ENCODE data around the gene MSMO1.

MSMO1 gene

GRCh38 chr4:165293927-165294649 lies 33.4 kb upstream of the MSMO1 start:
- Histone ChIP-seq H3K27ac (no peak overlapping the region), H3K9me3 (ENCODE audit: low read depth, low read length) (no peaks in the 10 kb centered on the region), H3K9ac (ENCODE audit: insufficient read length) (no peak overlapping the region), H3K4me3 (no peak overlapping the region), H3K36me3 (ENCODE audit: insufficient read depth, low read length) (no peaks in the 10 kb centered on the region; the same call in 1 of the 2 replicates)
- DNase-seq (ENCODE audit: low read depth, low spot score) = no peak
- TF ChIP-seq FOXP2 (optimal IDR thresholded peaks at IDR 0.05; ENCODE audit: control extremely low read depth, extremely low read length, insufficient read depth) = no peak
- TF ChIP-seq POLR2AphosphoS5 (IDR thresholded peaks at IDR 0.05; ENCODE audit: borderline replicate concordance, low read depth, low read length) = no peak
- no peak for TF ChIP-seq EZH2 (IDR thresholded peaks at IDR 0.05)

DNA sequence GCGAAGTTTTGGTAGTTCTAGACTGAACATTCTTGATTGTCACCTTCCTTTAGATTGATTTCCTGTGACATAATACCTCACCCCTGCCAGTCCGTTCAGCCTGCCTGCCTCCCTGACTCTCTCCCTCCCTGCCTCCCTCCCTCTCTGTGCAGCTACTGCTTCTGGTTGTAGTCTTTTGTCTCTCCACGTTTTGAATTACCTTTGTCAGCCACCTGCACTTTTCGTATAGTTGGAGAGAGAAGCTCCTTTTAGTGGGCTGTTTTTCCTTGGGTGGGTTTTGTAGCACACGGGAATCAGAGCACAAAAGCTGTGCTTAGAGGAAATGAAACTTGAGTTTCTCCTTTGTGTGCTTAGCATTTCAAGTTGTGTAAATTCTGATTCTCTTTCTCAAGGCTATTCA lies 32.6 kb upstream of the MSMO1 start:
- no peak overlapping the region for H3K4me3 ChIP-seq
- no peak overlapping the region for H3K9ac ChIP-seq (ENCODE audit: insufficient read length)
- no peaks in the 10 kb centered on the region for H3K9me3 ChIP-seq (ENCODE audit: low read depth, low read length)
- TF ChIP-seq EZH2 (IDR thresholded peaks at IDR 0.05) (no peak), POLR2AphosphoS5 (IDR thresholded peaks at IDR 0.05; ENCODE audit: borderline replicate concordance, low read depth, low read length) (no peak), FOXP2 (optimal IDR thresholded peaks at IDR 0.05; ENCODE audit: control extremely low read depth, extremely low read length, insufficient read depth) (no peak)
- DNase-seq (ENCODE audit: low read depth, low spot score) = no peak
- H3K36me3 ChIP-seq (ENCODE audit: insufficient read depth, low read length) = no peaks in the 10 kb centered on the region; the same call in 1 of the 2 replicates
- H3K27ac ChIP-seq = no peak overlapping the region

GRCh38 chr4:165297626-165298025 lies 29.8 kb upstream of the MSMO1 start:
- no peak for DNase-seq (ENCODE audit: low read depth, low spot score)
- TF ChIP-seq POLR2AphosphoS5 (IDR thresholded peaks at IDR 0.05; ENCODE audit: borderline replicate concordance, low read depth, low read length) (no peak), EZH2 (IDR thresholded peaks at IDR 0.05) (no peak), FOXP2 (optimal IDR thresholded peaks at IDR 0.05; ENCODE audit: control extremely low read depth, extremely low read length, insufficient read depth) (no peak)
- H3K4me3 ChIP-seq = no peak overlapping the region
- H3K9me3 ChIP-seq (ENCODE audit: low read depth, low read length) = no peaks in the 10 kb centered on the region
- H3K9ac ChIP-seq (ENCODE audit: insufficient read length) = no peak overlapping the region
- H3K36me3 ChIP-seq (ENCODE audit: insufficient read depth, low read length) = no peaks in the 10 kb centered on the region; the same call in 1 of the 2 replicates
- H3K27ac ChIP-seq = no peak overlapping the region

- TF ChIP-seq EZH2 (IDR thresholded peaks at IDR 0.05) = no peak
- TF ChIP-seq POLR2AphosphoS5 (IDR thresholded peaks at IDR 0.05; ENCODE audit: borderline replicate concordance, low read depth, low read length) = no peak
- Histone ChIP-seq H3K9me3 (ENCODE audit: low read depth, low read length) (no peaks in the 10 kb centered on the region), H3K4me3 (no peak overlapping the region), H3K9ac (ENCODE audit: insufficient read length) (no peak overlapping the region), H3K27ac (no peak overlapping the region), H3K36me3 (ENCODE audit: insufficient read depth, low read length) (no peaks in the 10 kb centered on the region; the same call in 1 of the 2 replicates)
- DNase-seq (ENCODE audit: low read depth, low spot score) = no peak
Measured at GRCh38 chr4:165299399-165300060, 27.9 kb upstream of the MSMO1 start.

- Histone ChIP-seq H3K36me3 (ENCODE audit: insufficient read depth, low read length) (no peaks in the 10 kb centered on the region; the same call in 1 of the 2 replicates), H3K9me3 (ENCODE audit: low read depth, low read length) (no peaks in the 10 kb centered on the region), H3K4me3 (no peak overlapping the region), H3K9ac (ENCODE audit: insufficient read length) (no peak overlapping the region), H3K27ac (no peak overlapping the region)
- DNase-seq (ENCODE audit: low read depth, low spot score) = no peak
- TF ChIP-seq EZH2 (IDR thresholded peaks at IDR 0.05) (no peak), FOXP2 (optimal IDR thresholded peaks at IDR 0.05; ENCODE audit: control extremely low read depth, extremely low read length, insufficient read depth) (no peak), POLR2AphosphoS5 (IDR thresholded peaks at IDR 0.05; ENCODE audit: borderline replicate concordance, low read depth, low read length) (no peak)
Measured at GRCh38 chr4:165301833-165302232, 25.6 kb upstream of the MSMO1 start.

DNA sequence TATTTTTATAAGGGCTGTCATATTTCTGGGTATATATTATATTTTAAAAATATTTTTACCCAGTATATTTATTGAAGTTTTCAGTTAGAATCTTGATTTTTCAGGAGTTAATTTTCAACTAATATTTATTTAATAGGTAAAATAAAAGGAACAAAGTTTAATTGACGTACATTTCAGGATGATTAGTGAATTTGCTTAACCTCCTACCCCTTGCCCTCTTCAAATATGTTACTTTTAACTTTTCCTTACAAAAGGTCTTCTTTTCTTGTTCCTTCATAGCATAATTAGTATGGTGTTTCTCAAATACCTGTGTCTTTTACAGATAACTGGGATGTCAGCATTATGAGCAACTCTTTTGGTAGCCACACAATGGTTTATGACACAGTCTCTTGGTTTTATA lies 24.8 kb upstream of the MSMO1 start:
- DNase-seq (ENCODE audit: low read depth, low spot score) = no peak
- H3K4me3 ChIP-seq = no peak overlapping the region
- H3K9me3 ChIP-seq (ENCODE audit: low read depth, low read length) = no peaks in the 10 kb centered on the region
- no peak overlapping the region for H3K27ac ChIP-seq
- TF ChIP-seq FOXP2 (optimal IDR thresholded peaks at IDR 0.05; ENCODE audit: control extremely low read depth, extremely low read length, insufficient read depth) (no peak), POLR2AphosphoS5 (IDR thresholded peaks at IDR 0.05; ENCODE audit: borderline replicate concordance, low read depth, low read length) (no peak), EZH2 (IDR thresholded peaks at IDR 0.05) (no peak)
- H3K36me3 ChIP-seq (ENCODE audit: insufficient read depth, low read length) = no peaks in the 10 kb centered on the region; the same call in 1 of the 2 replicates
- no peak overlapping the region for H3K9ac ChIP-seq (ENCODE audit: insufficient read length)

DNA sequence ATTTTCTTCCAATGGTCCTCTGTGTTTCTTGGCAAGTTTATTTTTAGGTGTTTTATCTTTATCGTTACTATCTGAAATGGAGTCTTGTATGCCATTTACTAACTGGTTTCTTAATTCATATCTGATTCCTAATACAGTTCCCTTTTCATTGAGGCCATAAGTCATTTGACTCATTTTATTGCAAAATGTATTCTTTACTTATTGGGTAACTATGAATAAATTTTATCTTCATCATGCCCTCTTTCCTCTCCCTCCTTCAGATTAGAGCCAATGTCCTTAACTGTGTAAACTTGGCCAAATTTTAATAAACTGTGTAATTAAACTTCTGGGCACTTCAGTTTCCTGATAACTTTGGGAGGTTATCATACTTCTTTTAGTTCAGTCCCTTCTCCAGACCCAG lies 19.3 kb upstream of the MSMO1 start:
- Histone ChIP-seq H3K4me3 (no peak overlapping the region), H3K9ac (ENCODE audit: insufficient read length) (no peak overlapping the region), H3K36me3 (ENCODE audit: insufficient read depth, low read length) (no peaks in the 10 kb centered on the region), H3K9me3 (ENCODE audit: low read depth, low read length) (no peaks in the 10 kb centered on the region), H3K27ac (no peak overlapping the region)
- TF ChIP-seq FOXP2 (optimal IDR thresholded peaks at IDR 0.05; ENCODE audit: control extremely low read depth, extremely low read length, insufficient read depth) (no peak), EZH2 (IDR thresholded peaks at IDR 0.05) (no peak), POLR2AphosphoS5 (IDR thresholded peaks at IDR 0.05; ENCODE audit: borderline replicate concordance, low read depth, low read length) (no peak)
- no peak for DNase-seq (ENCODE audit: low read depth, low spot score)

DNA sequence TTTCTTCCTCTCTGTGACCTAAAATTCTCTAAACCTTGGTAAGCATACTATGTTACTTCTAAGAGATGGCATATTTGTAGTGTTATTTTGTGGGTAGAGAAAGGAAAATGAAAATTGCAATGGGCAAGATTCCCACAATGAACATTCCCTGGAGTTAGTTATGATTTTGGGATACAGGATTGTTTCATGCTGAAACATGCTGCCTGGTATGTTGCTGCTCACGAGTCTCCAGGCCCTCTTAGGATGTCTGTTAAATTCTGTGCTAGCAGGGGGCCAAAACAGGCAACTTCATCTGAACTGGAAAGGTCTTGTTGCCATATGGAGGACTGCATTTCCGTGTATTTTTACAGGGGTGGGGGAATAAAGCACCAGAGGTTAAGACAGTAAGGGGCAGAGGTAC lies 18.9 kb upstream of the MSMO1 start:
- H3K27ac ChIP-seq = no peak overlapping the region
- no peak overlapping the region for H3K4me3 ChIP-seq
- no peak overlapping the region for H3K9ac ChIP-seq (ENCODE audit: insufficient read length)
- no peaks in the 10 kb centered on the region for H3K36me3 ChIP-seq (ENCODE audit: insufficient read depth, low read length)
- TF ChIP-seq EZH2 (IDR thresholded peaks at IDR 0.05) (no peak), FOXP2 (optimal IDR thresholded peaks at IDR 0.05; ENCODE audit: control extremely low read depth, extremely low read length, insufficient read depth) (no peak), POLR2AphosphoS5 (IDR thresholded peaks at IDR 0.05; ENCODE audit: borderline replicate concordance, low read depth, low read length) (no peak)
- no peaks in the 10 kb centered on the region for H3K9me3 ChIP-seq (ENCODE audit: low read depth, low read length)
- DNase-seq (ENCODE audit: low read depth, low spot score) = no peak
